Stimulated activated CD4-positive, alpha-beta T cell treated with anti-CD3 and anti-CD28 coated beads, TNF-alpha, amount 100 ng/mL, for 1 hour (primary cell): ENCODE results near the gene CDH20.
"Not testable (repeated sequence)": the region's sequence is repeated elsewhere in the genome, so short reads cannot be mapped to it uniquely, and the experiment has no call there.

ENCODE experiments used
- DNase-seq, 3 donors: peaks; one replicate each; pipeline ENCODE4 v3.0.0-alpha.2; 2020; ENCODE audit warnings: low read depth in 3 of 3, low spot score in 1 of 3

The CDH20 gene

GRCh38 chr18:61340148-61340547 is 6.9 kb downstream of the CDH20 start:
- DNase-seq: no peak

DNA sequence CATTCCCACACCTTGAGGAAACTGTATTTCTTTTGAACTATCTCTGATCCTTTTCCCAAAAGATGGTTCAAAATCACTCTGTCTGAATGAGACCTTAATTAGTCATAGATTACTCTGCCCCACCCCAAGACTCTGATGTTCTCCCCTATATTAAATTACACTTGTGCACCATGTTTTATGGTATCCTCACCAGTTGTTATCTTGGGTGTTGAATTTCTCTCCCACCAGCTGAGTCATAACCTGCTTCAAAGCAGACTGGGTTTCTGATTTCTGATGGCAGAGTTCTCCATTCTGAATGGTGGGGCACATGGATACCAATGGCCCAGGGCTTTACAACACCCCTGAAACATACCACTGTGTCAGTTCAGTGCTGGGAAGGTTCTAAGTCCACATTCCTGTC is 15.0 kb downstream of the CDH20 start:
- no peak for DNase-seq

DNA sequence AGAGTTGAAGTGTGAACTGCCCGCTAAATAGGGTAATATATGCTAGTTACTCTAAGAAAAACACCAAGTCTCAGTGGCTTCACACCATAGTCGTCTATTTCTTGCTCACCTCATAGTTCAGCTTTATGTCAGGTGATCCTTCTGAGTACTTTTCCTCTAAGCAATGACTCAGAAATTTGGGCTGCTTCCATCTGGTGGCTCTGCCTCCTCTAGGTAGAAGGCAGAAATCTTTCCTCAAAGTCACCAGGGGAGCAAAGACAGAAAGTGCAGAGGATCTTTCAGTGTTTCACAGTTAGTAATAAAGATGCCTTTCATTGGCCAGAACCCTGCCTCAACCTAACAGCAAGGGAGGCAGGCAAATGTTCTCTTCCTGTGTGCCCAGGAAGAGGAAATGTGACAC is 17.3 kb downstream of the CDH20 start:
- DNase-seq: no peak

DNA sequence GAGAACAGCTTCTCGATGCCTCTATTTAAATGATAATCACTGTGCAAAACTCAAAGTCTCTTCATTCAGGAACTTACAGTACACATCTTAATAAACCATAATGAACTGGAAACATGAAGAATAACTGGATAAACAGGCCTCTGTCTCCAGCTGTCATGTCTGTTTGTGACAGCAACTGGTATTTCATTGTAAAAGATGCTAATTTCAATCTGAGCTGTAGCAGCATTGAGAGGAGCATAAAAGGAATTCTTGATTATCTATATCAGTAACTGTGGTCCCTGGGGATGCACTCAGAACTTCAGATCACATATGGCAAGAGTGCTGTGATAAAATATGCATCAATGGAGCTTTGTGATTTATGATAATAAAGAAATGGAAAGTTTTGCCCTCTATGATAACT is 18.8 kb downstream of the CDH20 start:
- no peak for DNase-seq

GRCh38 chr18:61352611-61353010 is 19.4 kb downstream of the CDH20 start:
- DNase-seq: no peak

DNA sequence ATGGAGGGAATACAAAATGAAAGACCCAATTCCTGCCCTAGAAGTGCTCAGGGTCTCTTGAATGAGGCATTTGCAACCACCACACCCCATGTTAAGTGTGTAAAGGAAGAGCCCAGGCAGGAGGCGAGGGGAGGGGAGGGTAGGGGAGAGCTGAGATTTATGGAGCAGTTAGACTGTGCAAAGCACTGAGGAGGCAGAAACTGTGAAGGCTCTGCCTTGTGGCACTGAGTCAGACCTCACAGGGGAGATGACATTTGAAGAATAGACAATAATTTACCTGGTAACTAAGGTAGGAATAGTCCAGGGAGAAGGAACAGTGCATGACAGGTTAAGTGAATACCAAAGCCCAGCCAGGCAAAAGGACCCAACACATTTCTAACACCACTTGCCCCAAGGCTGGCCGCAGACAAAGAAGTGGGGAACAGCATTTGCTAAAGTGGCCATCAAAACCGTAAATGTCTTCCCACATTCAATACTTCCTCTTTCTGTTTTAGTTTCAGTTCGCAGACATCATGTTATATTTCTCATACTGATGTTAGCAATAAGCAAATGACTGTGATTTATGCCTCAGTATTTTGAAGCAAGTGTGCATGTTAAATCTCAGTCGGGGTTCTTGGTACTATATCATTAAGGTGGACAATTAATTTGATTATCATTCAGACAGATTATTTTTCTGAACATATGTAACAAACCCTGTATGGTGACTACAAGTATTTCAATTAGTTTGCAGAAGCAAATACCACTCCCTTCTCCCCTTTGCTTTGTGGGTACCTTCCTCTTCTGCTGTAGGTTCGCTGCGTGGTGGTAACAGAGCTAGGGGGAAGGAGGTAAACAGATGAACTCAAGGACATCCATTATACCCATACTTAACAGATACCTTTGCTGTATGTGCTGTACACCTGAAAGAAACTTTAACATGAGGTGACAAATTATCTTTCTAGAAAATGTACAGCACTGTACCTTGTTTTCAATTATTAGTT is 27.5 kb downstream of the CDH20 start:
- no peak for DNase-seq

- DNase-seq: no peak
These were observed 29.3 kb downstream of the CDH20 start for GRCh38 chr18:61362511-61362910.

DNA sequence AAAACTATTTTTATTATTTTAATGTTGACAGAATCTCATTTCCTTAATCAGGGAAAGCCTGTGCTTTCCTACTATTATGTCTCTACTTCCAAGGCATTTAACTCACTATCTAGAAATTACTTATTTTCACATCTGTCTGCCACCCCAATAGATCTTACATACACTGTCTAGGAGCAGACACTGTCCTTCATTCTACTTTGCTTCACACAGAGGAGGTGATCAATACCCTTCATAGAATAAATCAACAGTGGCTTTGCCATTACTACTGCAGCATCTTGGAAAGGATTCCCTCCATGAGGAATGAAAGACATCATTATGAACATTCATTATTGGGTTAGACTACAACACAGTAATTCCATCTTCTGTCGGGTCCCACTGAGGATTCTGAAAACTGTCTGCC is 31.7 kb downstream of the CDH20 start:
- no peak for DNase-seq

GRCh38 chr18:61368001-61368400 is 34.8 kb downstream of the CDH20 start:
- no peak for DNase-seq

DNA sequence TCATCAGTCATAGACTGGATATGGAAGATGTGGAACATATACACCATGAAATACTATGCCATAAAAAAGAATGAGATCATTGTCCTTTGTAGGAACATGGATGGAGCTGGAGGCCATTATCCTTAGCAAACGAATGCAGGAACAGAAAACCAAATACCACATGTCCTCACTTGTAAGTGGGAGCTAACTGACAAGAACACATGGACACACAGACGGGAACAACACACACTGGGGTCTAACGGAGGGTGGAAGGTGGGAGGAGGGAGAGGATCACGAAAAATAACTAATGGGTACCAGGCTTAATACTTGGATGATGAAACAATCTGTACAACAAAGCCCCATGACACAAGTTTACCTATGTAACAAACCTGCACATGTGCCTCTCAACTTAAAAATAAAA is 36.4 kb downstream of the CDH20 start:
- not testable (repeated sequence) for DNase-seq

GRCh38 chr18:61371111-61371510 is 37.9 kb downstream of the CDH20 start:
- no peak for DNase-seq

GRCh38 chr18:61379827-61380226 is 46.6 kb downstream of the CDH20 start:
- no peak for DNase-seq

DNA sequence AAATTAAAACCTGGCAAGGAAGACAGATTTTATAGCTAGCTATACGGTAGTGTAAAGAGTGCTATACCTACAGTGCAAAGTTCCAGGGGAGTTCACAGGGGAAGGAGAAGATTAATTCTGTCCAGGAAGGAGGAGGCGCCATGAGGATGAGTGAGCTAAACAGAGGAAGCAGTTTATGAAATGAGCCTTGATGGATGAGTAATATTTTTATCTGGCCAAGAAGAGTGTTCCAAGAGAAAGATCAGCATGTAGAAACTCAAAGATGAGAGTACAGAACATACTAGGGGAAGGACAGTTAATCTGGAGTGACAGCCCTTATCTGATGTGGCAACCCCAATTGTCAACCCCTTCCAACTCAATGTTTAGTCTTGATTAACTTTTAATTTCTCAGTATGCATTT is 54.8 kb downstream of the CDH20 start:
- DNase-seq: no peak

DNA sequence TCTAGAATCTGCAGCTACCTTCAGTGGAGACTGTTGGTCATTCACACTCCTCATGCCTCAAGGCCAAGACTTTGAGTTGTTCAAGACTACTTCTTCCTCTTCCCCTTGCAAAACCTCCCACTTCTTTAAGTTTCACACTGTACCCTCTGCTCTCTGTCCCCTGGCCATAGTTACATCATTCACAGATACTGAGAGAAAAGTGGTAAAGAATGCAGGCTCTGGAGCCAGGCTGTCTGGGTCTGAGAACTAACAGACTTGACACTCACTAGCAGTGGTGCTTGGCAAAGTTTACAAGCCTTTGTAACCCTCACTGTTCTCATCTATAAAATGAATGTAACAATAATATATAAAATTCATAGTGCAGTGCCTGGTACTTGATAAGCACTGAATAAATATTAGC is 61.8 kb downstream of the CDH20 start:
- DNase-seq: no peak

GRCh38 chr18:61397222-61397621 is 64.0 kb downstream of the CDH20 start:
- no peak for DNase-seq

DNA sequence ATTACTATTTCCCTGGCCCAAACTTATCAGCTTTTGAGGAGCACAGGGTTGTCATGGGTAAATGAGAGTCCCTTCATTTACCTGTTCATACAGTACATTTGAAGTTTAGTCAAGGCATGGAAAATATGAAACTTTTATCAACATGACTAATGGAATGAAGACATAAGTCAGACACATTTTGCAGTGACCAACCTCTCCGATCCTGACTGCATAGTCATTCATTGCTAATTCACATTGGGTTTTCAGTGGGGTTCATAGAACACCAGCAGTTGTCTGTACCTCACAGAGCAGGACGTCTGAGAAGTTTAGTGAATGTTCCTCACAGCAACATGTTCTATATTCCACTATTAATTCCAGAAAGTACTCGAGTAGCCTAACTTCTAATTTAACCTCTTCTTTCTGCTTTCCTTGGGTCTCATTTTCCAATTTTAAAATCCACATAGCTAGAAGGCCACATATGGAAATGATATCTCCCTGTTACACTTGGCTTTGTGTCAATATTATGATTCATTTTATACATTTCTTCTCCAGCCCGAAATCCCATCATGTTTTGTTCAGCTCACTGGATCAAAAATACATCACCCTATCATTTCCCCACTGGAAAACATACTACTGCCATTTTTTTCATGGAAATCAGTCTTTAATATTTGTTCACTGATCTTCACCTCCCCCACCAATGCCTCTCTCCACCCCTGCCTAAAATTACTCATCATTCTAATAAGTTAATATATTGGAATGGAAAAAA is 65.9 kb downstream of the CDH20 start:
- no peak for DNase-seq

GRCh38 chr18:61400016-61400635 is 66.9 kb downstream of the CDH20 start:
- no peak for DNase-seq

DNA sequence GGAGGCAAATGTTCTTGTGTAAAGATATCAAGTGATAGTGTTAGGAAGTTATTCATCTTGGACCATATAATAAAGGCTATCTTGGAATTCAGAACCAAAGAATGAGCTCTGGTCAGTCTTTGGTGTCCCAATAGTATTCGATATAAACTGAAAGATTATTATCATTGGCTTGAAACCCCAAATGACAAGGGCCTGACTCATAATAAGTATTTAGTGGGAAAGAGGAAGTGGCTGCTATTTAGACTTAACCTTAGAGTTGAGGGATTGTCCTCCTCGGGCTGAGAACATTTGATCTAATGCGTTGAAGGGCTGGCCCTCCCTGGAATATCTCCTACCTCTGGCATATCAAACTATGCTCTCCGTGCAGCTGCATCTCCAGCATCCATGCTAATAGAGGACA is 67.5 kb downstream of the CDH20 start:
- no peak for DNase-seq

DNA sequence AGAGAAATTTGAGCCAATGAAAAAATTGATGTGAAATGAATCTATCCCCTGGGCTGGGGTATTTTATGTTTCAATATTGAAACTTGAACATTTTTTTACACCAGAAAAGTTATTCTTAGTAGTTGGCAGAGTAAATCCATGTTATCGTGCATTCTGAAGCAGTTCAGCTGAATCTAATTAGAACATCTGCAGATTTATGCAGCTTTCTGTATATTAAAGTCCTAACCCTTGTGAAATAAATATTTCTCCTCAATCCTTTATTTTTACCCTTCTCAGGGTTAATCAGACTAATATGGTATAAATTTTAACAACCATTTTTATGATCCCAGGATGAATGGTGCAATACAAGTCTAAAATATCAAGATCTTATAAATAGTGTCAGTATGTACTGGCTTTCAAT is 69.5 kb downstream of the CDH20 start:
- no peak for DNase-seq

DNA sequence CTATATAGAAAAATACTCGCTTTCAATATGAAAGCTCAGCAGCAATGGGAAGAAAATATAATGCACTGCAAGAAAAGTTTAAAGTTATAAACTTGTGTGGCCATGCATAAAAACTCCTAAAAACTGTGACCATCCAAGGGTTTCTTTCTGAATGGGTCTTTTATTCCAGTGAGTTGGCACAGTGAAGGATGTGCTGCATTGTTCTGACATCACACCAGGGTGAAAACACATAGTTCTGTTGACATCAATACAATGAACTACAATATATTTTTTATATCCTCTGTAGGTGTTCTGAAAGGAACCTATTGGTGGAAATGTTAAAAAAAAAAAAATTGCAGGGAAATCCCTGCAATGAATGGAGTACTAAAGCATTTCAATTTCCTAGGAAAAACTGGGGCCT is 80.2 kb downstream of the CDH20 start:
- DNase-seq: no peak

GRCh38 chr18:61414086-61414485 is 80.9 kb downstream of the CDH20 start:
- no peak for DNase-seq

DNA sequence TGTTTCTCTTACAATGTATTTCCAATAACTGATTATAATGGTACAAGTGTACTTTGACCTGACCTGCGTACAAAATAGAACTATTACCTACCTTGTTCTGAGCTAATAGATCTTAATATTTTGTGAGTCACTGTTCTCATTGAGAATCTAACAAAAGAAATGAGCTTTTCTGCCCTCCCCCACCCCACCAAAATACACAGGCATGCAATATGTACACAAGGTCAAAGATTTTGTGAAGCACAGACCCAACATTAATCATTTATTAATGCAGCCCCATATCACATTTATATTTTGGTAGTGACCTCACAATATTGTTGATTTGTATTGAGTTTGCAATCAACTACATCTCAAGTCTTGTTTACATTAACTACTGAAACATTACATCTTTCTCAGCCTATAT is 86.5 kb downstream of the CDH20 start:
- no peak for DNase-seq
